Stimulated activated effector memory CD8-positive, alpha-beta T cell treated with anti-CD3 and anti-CD28 coated beads, Interleukin-12 subunit alpha, Interleukin-12 subunit beta, amount 100 ng/mL, for 72 hours (primary cell): Measurements from ENCODE around the gene KRT85.

Experiments used
- ATAC-seq: fragments of 150-1000 bp; cut with Tn5 transposase; 2 replicates; pipeline ENCODE4 v1.10.0; 2021
- DNase-seq, 2 donors: peaks; one replicate each; pipeline ENCODE4 v3.0.0; 2021 to 2022; ENCODE audit warnings: low spot score in 2 of 2
- H3K27ac Mint-ChIP-seq: one replicate; pipeline ENCODE4 v1.8.0; 2022; ENCODE audit warnings: mild to moderate bottlenecking, mixed read lengths
- H3K36me3 Mint-ChIP-seq: one replicate; pipeline ENCODE4 v1.8.0; 2022; ENCODE audit warnings: mild to moderate bottlenecking, mixed read lengths
- H3K4me1 Mint-ChIP-seq: one replicate; pipeline ENCODE4 v1.8.0; 2022; ENCODE audit warnings: mixed read lengths
- H3K4me3 Mint-ChIP-seq: one replicate; pipeline ENCODE4 v1.8.0; 2022; ENCODE audit warnings: mild to moderate bottlenecking, mixed read lengths
- H3K9me3 Mint-ChIP-seq: one replicate; pipeline ENCODE4 v1.8.0; 2022; ENCODE audit warnings: mixed read lengths

Gene KRT85

DNA sequence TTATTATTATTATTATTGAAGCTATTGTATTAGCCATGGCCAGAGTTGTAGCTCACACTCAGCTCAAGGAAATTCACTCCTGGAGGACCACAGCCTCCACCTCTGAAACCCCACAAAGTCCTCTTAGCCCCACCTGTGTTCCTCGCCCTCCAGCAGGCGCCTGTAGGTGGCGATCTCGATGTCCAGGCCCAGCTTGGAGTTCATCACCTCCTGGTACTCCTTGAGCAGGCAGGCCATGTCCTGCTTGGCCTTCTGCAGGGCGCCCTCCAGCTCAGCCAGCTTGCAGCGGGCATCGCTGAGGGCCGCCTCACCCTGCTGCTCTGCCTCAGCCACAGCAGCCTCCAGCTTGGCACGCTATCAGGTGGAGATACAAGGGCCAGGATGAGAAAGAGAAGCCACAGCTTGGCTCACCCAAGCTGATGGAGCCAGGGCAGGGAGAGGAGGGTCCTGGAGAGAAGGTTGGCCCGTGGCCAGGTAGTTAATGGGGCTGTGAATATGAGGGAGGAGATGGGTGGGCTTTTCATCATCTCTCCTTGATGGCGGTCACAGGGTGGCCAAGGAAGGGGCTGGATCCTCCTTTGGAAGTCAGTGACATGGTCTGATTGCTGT, 5.1 kb downstream of the KRT85 start:
- ATAC-seq = no peak
- no peak overlapping the region for H3K27ac Mint-ChIP-seq
- DNase-seq = no peak

DNA sequence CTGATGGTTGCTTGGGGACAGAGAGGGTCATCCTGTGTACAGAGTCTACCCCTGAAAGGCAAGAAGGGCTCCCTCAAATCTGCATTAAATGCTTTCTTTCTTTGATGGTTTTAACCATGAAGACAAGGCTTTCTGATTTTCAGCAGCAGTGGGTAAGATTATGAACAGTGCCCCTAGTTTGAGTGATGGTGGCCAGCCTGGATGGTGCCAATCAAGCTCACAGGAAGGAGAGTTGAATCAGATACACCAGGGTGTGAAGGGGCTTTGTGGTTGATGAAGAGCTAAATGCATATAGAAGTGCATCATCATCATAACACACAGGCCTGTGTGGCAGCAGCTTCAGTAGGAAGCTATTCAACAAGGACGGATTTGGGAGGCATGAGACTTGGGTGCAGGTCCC, 5.7 kb downstream of the KRT85 start:
- DNase-seq (no peak), ATAC-seq (peak; percentile 77)
- Mint-ChIP-seq H3K4me1 (peaks cover 50% of the 10 kb centered on the region), H3K36me3 (no peaks in the 10 kb centered on the region), H3K27ac (no peak overlapping the region), H3K9me3 (no peaks in the 10 kb centered on the region), H3K4me3 (no peak overlapping the region)

More for the DNA sequence above, 5.1 kb downstream of the KRT85 start:
- H3K4me1 Mint-ChIP-seq = peaks cover 50% of the 10 kb centered on the region
- H3K36me3 Mint-ChIP-seq = no peaks in the 10 kb centered on the region
- H3K9me3 Mint-ChIP-seq = no peaks in the 10 kb centered on the region
- no peak overlapping the region for H3K4me3 Mint-ChIP-seq

DNA sequence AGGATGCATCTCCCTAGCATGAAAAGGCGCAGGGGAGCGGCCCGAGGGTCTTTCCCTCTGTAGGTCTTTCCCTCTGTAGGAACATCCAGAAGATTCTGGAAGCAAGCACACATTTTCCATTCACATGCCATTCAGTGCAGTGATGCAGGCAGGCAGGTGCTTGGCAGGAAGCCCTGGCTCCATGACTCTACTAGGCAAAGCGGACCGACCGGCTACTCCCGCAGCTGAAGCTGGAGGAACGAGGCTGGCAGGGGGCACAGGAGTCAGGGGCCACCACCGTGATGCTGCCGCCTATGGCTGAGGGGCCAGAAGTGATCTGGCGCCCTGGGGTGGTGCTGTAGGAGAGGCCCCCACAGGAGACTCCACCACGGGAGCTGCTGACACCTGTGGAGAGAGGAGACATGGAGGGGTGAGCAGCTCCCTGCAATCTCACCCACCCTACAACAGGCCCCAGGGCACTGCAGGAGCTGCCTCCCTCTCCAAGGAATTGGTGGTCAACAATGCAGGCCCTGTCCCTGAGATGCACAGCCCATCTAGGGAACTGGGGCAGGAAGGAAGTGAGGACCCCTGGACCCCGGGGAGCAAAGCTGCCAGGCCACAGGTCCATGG, 6.5 kb downstream of the KRT85 start:
- Mint-ChIP-seq H3K36me3 (no peaks in the 10 kb centered on the region), H3K4me3 (no peak overlapping the region), H3K27ac (no peak overlapping the region), H3K9me3 (no peaks in the 10 kb centered on the region), H3K4me1 (peaks cover 50% of the 10 kb centered on the region)
- DNase-seq (no peak), ATAC-seq (no peak)

DNA sequence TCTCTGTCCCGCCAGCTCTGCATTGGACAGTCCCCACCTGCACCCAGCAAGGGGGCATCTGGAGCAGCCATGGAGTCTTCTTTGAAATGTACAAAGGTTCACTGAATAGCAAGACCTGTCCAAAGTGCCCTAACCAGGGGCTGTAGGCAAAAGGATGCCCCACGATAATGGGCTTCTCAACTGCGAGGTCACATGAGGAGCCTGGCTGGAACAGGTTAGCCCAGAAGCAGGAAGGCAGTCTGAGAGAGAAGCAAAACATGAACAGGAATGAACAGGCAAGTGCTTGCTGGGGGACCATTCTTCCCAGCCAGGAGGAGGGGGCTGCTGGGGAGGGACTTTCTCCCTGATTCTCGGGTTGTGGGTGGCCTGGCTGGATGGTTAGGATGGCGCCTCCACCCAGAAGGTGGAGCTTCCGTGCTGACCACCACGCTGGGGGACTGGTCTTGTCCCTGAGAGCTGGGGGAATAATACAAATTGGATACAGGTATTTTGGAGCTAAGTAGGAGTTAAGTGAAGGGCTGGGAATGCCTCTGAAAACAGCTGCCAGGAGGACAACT, 7.1 kb downstream of the KRT85 start:
- Mint-ChIP-seq H3K36me3 (no peaks in the 10 kb centered on the region), H3K27ac (no peak overlapping the region), H3K9me3 (no peaks in the 10 kb centered on the region), H3K4me1 (peaks cover 50% of the 10 kb centered on the region), H3K4me3 (no peak overlapping the region)
- DNase-seq (no peak), ATAC-seq (no peak)

DNA sequence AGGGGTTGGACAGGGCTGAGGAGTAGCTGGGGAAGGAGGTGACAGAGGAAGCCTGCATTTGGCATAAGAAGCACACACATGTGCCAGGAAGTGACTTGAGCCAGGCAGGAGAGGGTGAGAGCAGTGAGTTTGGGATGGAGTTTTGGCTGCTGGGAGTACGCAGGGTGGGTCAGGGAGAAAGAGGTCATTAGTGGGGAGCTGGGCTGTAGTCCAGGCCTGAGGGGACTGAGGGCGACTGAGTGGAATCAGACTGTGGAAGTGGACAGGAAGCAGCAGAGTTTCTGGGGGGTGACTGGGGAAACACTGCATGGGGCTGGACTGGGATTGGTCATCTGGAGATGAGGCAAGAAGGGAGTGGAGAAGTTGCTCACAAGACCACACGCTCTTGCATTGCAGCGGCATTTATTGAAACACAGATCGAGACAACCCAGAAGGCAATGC, 7.6 kb downstream of the KRT85 start:
- DNase-seq = no peak
- peaks cover 50% of the 10 kb centered on the region for H3K4me1 Mint-ChIP-seq
- ATAC-seq = no peak
- H3K36me3 Mint-ChIP-seq = no peaks in the 10 kb centered on the region
- H3K27ac Mint-ChIP-seq = peak overlapping the region; percentile 63
- no peak overlapping the region for H3K4me3 Mint-ChIP-seq
- H3K9me3 Mint-ChIP-seq = no peaks in the 10 kb centered on the region

DNA sequence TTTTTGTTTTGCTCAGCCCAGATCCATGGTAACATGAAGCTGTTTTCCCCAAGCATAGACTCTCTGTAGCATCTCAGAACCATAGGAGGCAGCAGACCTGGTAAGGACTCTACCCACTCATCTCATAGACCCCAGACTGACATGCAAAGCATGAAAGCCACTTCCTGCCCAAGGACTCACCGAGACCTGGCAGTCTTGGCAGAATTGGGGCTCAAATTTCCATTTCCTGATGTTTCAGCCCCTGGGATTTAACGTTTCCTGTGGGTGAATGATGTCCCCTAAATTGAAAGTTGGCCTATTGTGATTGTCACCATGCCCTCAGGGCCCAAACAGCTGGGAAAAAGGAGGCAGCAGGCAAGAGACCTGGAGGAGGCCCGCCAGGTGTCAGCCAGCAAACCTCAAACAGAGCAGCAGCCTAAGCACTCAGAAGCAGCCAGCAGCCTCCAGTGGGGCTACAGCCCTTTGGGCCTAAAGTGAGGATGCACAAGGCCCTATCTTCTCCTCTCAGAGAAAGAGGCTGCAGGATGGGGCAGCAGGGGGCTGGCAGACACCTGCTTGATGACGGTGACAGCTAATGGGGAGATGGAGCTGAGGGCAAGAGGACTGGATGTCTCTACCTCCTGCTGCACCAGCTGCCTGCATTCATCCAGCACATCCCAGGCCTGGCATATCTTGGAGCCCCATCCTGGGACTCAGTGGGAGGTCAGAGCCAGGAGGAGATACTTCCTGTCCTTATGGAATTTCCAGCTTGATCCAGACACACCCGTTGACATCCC, 8.5 kb downstream of the KRT85 start:
- no peaks in the 10 kb centered on the region for H3K36me3 Mint-ChIP-seq
- no peak overlapping the region for H3K27ac Mint-ChIP-seq
- DNase-seq = no peak
- peaks cover 50% of the 10 kb centered on the region for H3K4me1 Mint-ChIP-seq
- H3K9me3 Mint-ChIP-seq = no peaks in the 10 kb centered on the region
- ATAC-seq = peak; percentile 85
- H3K4me3 Mint-ChIP-seq = no peak overlapping the region

DNA sequence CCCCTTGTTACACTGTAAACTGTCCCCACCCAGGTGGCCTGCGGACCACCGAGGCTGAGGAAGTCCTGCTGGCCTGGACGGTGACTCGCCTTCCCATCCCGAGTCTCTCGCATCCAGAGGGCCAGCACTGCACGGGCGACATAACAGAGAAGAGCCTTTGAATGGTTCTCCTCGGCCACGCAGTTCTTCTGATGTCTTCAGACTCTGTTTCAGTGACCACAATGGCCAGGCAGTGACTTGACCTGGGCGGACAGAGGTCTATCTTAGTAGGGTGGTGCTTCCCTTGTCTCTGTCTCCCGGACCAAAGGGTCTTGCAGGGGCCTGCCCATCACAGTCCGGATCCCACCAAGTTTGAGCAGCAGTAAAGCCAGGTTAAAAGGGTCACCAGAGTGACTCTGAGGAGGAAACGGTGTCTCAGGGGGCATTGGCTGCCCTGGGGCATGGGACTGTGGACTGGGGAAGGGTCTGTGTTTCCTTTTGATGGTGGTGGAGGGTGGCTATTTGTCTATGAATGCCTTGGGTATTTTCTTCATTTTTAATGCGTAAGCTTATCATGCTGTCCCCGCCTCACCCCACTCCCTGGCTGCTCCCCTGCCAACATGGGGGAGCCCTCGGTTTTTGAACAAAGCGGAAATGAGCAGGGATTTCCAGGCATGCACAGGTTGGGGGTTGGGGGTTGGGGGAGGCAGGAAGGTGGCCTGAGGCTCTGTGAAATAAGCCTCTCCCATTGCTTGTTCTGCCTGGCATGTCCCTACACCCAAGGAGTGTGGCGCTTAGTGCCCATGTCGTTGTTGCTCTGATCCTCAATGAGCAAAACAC, 10.3 kb downstream of the KRT85 start:
- no peaks in the 10 kb centered on the region for H3K9me3 Mint-ChIP-seq
- H3K36me3 Mint-ChIP-seq = no peaks in the 10 kb centered on the region
- peaks cover 48% of the 10 kb centered on the region for H3K4me1 Mint-ChIP-seq
- peak overlapping the region; percentile 38 for H3K27ac Mint-ChIP-seq
- DNase-seq (no peak), ATAC-seq (no peak)
- H3K4me3 Mint-ChIP-seq = no peak overlapping the region

DNA sequence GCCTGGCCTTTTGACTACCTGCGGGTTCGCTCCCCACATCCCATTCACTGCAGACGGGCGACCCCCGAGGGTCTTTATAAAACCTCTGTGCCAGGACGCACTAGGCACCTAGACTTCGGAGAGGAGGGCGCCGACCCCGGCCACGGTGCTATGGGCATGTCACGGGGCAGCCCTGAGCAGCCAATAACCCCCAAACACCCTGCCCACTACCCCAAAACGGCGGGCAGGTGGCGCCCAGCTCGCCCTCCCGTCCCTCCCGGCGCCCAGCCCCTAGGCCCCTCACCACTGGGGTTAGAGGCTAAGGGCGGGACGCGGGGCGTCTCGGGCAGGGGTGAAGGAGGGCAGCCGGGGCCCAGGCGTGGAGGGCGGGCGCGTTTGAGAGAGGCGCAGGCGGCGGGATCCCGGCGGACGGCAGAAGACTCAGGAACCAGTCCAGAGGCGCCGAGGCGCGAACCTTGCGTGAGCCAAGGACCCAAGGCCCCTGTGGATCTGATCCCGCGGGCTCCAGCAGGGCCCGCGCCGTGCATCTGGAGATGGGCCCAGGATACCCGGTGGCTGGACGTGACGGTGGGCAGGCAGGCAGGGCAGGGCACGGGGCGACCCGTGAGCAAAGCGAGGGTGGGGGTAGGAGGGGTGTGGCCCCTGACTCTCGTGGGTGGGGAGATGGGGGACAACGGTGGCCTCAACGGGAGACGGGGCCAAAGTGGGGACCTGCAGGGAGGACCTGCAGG, 11.1 kb downstream of the KRT85 start:
- Mint-ChIP-seq H3K36me3 (no peaks in the 10 kb centered on the region), H3K4me1 (peaks cover 46% of the 10 kb centered on the region), H3K27ac (no peak overlapping the region), H3K4me3 (no peak overlapping the region), H3K9me3 (no peaks in the 10 kb centered on the region)
- ATAC-seq (no peak), DNase-seq (no peak)

DNA sequence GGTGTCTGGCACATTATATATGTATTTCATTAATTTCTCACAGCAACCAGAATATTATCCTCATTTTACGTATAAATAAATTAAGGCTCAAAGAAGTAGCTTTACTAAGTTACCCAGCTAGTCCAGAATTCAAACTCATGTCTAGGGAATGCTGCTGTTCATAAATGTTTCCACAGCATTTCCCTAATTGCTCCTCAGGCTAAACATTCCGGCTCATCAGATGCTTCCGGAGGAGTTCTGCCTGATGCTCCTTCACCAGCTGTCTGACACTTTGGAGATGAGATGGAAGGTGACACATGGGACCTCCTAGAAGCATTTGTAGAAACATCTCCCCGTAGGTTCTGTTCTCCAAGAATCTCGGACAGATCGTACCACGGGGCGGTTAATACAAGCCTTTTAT, 12.1 kb downstream of the KRT85 start:
- H3K27ac Mint-ChIP-seq = no peak overlapping the region

DNA sequence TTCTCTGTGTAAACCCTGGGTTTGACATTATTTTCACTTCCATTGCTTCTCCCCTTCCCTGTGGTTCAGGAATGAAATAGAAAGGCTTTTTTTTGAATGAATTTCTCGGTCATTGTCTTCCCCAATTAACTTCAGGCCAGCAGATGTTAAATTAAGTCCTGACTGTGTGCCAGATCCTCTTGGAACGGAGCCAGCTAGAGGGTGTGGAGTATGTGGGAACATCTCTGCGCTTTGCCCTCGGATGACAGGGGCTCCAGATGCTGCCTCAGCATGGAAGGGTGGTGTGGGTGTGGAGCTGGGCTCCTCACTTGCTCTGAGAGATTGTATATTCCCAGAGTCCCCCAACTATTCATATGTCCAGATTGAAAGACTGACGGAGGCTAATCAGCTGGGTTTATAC, 13.1 kb downstream of the KRT85 start:
- Mint-ChIP-seq H3K27ac (no peak overlapping the region), H3K4me1 (peaks cover 37% of the 10 kb centered on the region), H3K4me3 (no peak overlapping the region), H3K36me3 (no peaks in the 10 kb centered on the region), H3K9me3 (no peaks in the 10 kb centered on the region)
- DNase-seq (no peak), ATAC-seq (no peak)

More for the DNA sequence above, 12.1 kb downstream of the KRT85 start:
- H3K36me3 Mint-ChIP-seq = no peaks in the 10 kb centered on the region
- no peak overlapping the region for H3K4me3 Mint-ChIP-seq
- ATAC-seq (no peak), DNase-seq (no peak)
- H3K9me3 Mint-ChIP-seq = no peaks in the 10 kb centered on the region
- peaks cover 43% of the 10 kb centered on the region for H3K4me1 Mint-ChIP-seq

DNA sequence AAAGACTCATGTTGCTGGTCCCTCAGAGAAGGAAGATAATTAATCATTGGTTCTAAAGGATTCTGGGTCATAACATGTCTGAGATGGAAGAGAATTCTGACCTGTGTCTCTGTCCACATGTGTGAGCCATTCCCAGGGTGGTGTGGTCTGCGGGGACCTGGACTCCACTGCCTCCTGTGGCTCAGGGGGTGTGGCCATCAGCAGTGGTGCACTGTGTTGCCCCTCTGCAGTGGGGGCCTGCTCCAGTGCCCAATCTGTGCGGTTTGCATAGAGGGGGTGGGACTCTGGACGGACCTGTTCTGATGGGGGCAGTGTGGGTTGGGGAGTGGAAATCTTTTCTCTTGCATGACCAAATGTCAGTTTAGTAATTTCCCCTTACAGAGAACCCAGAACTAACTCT, 13.5 kb downstream of the KRT85 start:
- Mint-ChIP-seq H3K36me3 (no peaks in the 10 kb centered on the region), H3K4me1 (peaks cover 35% of the 10 kb centered on the region), H3K27ac (no peak overlapping the region), H3K4me3 (no peak overlapping the region), H3K9me3 (no peaks in the 10 kb centered on the region)
- DNase-seq = no peak
- no peak for ATAC-seq

DNA sequence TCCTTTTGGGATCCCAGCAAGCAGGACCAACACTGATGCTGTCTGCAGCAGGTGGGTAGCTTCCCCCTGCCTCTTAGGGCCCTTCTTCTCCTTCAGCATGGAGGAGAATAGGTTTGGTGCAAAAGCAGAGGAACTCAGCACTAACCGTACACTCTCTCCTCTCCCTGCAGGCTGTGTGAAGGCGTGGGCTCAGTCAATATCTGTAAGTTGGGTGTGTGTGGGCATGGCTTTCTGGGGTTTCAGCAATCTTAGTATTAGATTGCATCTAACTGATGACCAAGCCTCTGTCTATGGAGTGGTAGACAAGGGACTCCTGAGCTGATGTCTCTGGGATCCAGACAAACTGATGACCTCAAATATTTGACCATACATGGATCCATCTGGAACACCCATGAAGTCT, 14.3 kb downstream of the KRT85 start:
- ATAC-seq (no peak), DNase-seq (no peak)
- Mint-ChIP-seq H3K4me3 (no peak overlapping the region), H3K4me1 (peaks cover 28% of the 10 kb centered on the region), H3K36me3 (no peaks in the 10 kb centered on the region), H3K9me3 (no peaks in the 10 kb centered on the region), H3K27ac (no peak overlapping the region)

DNA sequence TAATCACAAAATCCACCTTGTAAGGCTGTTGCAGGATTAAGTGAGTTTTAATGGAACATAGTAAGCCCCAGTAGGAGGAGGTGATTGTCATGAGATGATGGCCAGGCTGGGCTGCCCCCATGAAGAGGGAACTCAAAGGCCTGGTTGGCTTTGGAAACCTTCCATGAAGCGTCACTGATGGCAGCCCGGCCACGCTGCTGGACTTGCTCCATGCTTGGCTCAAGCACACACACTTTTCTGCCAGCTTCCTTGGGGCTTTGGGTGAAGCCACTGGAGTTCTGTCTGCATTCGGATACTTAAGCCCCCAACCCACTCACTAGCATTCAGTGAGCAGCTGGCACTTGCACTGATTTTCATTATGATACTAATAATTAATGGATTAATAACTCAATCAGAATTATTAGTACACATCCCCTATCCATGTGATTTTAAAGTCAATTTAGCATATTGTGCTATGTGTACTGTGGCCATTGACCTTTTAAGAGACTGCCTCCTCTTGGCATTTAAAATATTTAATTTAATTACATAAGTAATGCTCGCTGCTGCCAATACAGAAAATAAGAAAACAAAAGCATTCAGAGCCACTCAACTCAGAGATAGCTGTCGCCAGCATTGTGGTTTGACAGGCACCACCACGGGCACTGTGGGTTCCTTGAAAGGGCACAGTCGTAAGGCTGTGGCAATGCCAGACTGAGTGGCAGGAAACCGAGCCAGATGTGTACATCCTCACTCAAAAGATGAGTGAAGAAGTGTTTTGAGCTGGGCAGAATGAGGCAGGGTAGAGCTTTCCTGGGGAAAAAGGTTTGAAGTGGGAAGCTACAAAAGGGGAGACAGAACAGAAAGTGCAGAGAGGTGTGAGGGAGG, 15.9 kb downstream of the KRT85 start:
- DNase-seq (peak; percentile 30 to 64), ATAC-seq (peak; percentile 96)
- H3K9me3 Mint-ChIP-seq = no peaks in the 10 kb centered on the region
- H3K27ac Mint-ChIP-seq = no peak overlapping the region
- peaks cover 28% of the 10 kb centered on the region for H3K4me1 Mint-ChIP-seq
- H3K36me3 Mint-ChIP-seq = no peaks in the 10 kb centered on the region
- H3K4me3 Mint-ChIP-seq = no peak overlapping the region

DNA sequence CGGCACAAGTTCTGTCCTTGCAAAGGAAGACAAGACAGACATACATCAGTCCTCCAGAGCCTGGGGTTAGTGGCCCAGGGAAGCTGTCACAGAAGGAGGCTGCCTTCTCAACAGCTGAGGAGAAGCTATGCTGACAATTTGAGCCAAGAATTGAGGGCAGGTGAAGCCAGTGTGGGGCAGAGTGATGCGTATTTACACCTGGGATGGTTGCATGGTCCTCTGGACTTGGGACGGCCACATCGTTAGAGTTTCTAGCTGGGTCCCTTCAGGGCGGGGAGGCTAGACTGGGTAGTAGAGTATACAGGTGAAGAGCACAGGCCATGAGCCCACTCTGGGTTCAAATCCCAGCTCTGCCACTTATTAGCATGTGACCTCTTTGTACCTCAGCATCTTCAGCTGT, 16.5 kb downstream of the KRT85 start:
- no peak overlapping the region for H3K27ac Mint-ChIP-seq
- no peaks in the 10 kb centered on the region for H3K9me3 Mint-ChIP-seq
- H3K4me1 Mint-ChIP-seq = peaks cover 28% of the 10 kb centered on the region
- ATAC-seq = no peak
- H3K36me3 Mint-ChIP-seq = no peaks in the 10 kb centered on the region
- no peak overlapping the region for H3K4me3 Mint-ChIP-seq
- no peak for DNase-seq
